ENCODE data around the gene TIFAB.
"Not testable (repeated sequence)": the region's sequence is repeated elsewhere in the genome, so short reads cannot be mapped to it uniquely, and the experiment has no call there.

TIFAB gene

GRCh38 chr5:135452321-135453030 lies at the start of gene TIFAB:
TIFAB (minus strand) TSS chr5:135452351; CDS start chr5:135449939, 2,412 bp downstream.
- no peak for DNase-seq

- no peak for DNase-seq
These were observed 46.5 kb upstream of the TIFAB start for GRCh38 chr5:135498637-135498995.

- DNase-seq = peak in 1 of 14 donors; percentile 19
These were observed 46.0 kb upstream of the TIFAB start for GRCh38 chr5:135497971-135498636.

GRCh38 chr5:135495531-135495930 lies 43.4 kb upstream of the TIFAB start:
- DNase-seq = not testable (repeated sequence)

GRCh38 chr5:135494196-135494595 lies 42.0 kb upstream of the TIFAB start:
- no peak for DNase-seq

- DNase-seq = peak in 2 of 14 donors; percentile 26 to 35
These were observed 41.4 kb upstream of the TIFAB start for GRCh38 chr5:135493406-135494180.

GRCh38 chr5:135492319-135492626 lies 40.1 kb upstream of the TIFAB start:
- no peak for DNase-seq

- no peak for DNase-seq
These were observed 39.6 kb upstream of the TIFAB start for GRCh38 chr5:135491552-135492318.

- no peak for DNase-seq
These were observed 38.9 kb upstream of the TIFAB start for GRCh38 chr5:135491038-135491551.

- no peak for DNase-seq
These were observed 38.3 kb upstream of the TIFAB start for GRCh38 chr5:135490245-135491037.

- DNase-seq = no peak
These were observed 37.5 kb upstream of the TIFAB start for GRCh38 chr5:135489466-135490244.

GRCh38 chr5:135488727-135489465 lies 36.7 kb upstream of the TIFAB start:
- peak in 9 of 14 donors; percentile 19 to 84 (median 26) for DNase-seq

- DNase-seq = no peak
These were observed 35.8 kb upstream of the TIFAB start for GRCh38 chr5:135487839-135488514.

GRCh38 chr5:135487037-135487395 lies 34.9 kb upstream of the TIFAB start:
- DNase-seq = peak in 1 of 14 donors; percentile 40

- DNase-seq = no peak
These were observed 34.2 kb upstream of the TIFAB start for GRCh38 chr5:135486131-135487036.

- no peak for DNase-seq
These were observed 32.5 kb upstream of the TIFAB start for GRCh38 chr5:135484674-135485086.

GRCh38 chr5:135483254-135483653 lies 31.1 kb upstream of the TIFAB start:
- no peak for DNase-seq

- peak in 2 of 14 donors; percentile 28 to 73 for DNase-seq
These were observed 30.3 kb upstream of the TIFAB start for GRCh38 chr5:135482381-135482933.

All from C1 segment of cervical spinal cord (tissue), 14 donors.